IMR-90 (cell line): Measurements from ENCODE around the gene TM4SF18. TPM values are rescaled to one million over a fixed set of nuclear protein-coding genes. Genes with fewer than 3 reads are reported as not detected.

Experiments used
- ATAC-seq: fragments of 200-7000 bp; cut with Tn5 transposase; 2 replicates; pipeline ENCODE4 v1.9.1; 2020; ENCODE audit warnings: low read depth, mild to moderate bottlenecking, moderate library complexity
- BruUV-seq: library from RNA; stranded (reverse); fragments of 400-500 nt; replicated peaks from 2 replicates; lab custom pipeline; 2021; lab: Mats Ljungman, UMichigan
- CTCF ChIA-PET: fragments of 300-600 bp; formaldehyde crosslinking; extraction: SDS; loops from one replicate; lab custom pipeline; 2021; ENCODE audit warnings: antibody characterized with exemption; lab: Yijun Ruan, JAX
- POLR2A ChIA-PET: fragments of 300-600 bp; sonication (Branson Sonifier 250); formaldehyde crosslinking; loops from one replicate; lab custom pipeline; 2022; ENCODE audit warnings: antibody characterized with exemption; ENCODE audit not compliant: unreplicated experiment; lab: Charles Lee
- DNase-seq: peaks from one replicate; pipeline ENCODE4 v3.0.0; 2013
- H2AFZ ChIP-seq: replicated peaks from 2 replicates; pipeline ENCODE3; 2013; ENCODE audit warnings: low read length, mild to moderate bottlenecking; ENCODE audit not compliant: poor library complexity
- H2AK5ac ChIP-seq: 2 replicates; pipeline ENCODE4 v1.6.1; 2013; ENCODE audit warnings: low read depth, low read length, inconsistent platforms
- H2AK9ac ChIP-seq: replicated peaks from 2 replicates; pipeline ENCODE3; 2013; ENCODE audit warnings: mild to moderate bottlenecking, low read depth, low read length, moderate library complexity; ENCODE audit not compliant: poor library complexity
- H2BK120ac ChIP-seq: 2 replicates; pipeline ENCODE4 v1.6.1; 2013; ENCODE audit warnings: low read depth, low read length, inconsistent platforms
- H2BK15ac ChIP-seq: 3 replicates; pipeline ENCODE4 v1.6.1; 2013; ENCODE audit warnings: low read depth, low read length, inconsistent platforms
- H2BK20ac ChIP-seq: 2 replicates; pipeline ENCODE4 v1.6.1; 2013; ENCODE audit warnings: low read depth, mild to moderate bottlenecking, inconsistent platforms, low read length, moderate library complexity
- H2BK5ac ChIP-seq: 2 replicates; pipeline ENCODE4 v1.6.1; 2013; ENCODE audit warnings: mild to moderate bottlenecking, low read depth, low read length, inconsistent platforms; ENCODE audit not compliant: poor library complexity, severe bottlenecking
- H3K14ac ChIP-seq: replicated peaks from 2 replicates; pipeline ENCODE4 v1.6.1; 2013; ENCODE audit warnings: low read depth, low read length, inconsistent platforms
- H3K18ac ChIP-seq: 2 replicates; pipeline ENCODE4 v1.6.1; 2013; ENCODE audit warnings: low read depth, low read length, control low read depth
- H3K23ac ChIP-seq: 2 replicates; pipeline ENCODE4 v1.6.1; 2013; ENCODE audit warnings: low read depth, low read length, inconsistent platforms
- H3K27ac ChIP-seq: 2 replicates; pipeline ENCODE4 v1.5.1; 2013; ENCODE audit warnings: mild to moderate bottlenecking, control low read depth, low read length; ENCODE audit not compliant: insufficient read depth
- H3K27me3 ChIP-seq: 2 replicates; pipeline ENCODE4 v1.6.1; 2013; ENCODE audit warnings: low read length; ENCODE audit not compliant: control insufficient read depth, insufficient read depth
- H3K36me3 ChIP-seq: 2 replicates; pipeline ENCODE4 v1.6.1; 2013; ENCODE audit warnings: low read length, mixed read lengths; ENCODE audit not compliant: control insufficient read depth, insufficient read depth
- H3K4ac ChIP-seq: 2 replicates; pipeline ENCODE4 v1.6.1; 2013; ENCODE audit warnings: low read depth, low read length, inconsistent platforms
- H3K4me1 ChIP-seq: 2 replicates; pipeline ENCODE4 v1.6.1; 2013; ENCODE audit warnings: low read length, mixed read lengths; ENCODE audit not compliant: control insufficient read depth, insufficient read depth
- H3K4me2 ChIP-seq: 2 replicates; pipeline ENCODE4 v1.6.1; 2013; ENCODE audit warnings: low read depth, mild to moderate bottlenecking, control low read depth, low read length, moderate library complexity
- H3K4me3 ChIP-seq: 2 replicates; pipeline ENCODE4 v1.5.1; 2013; ENCODE audit warnings: low read depth, mild to moderate bottlenecking, control low read depth, low read length, moderate library complexity; ENCODE audit not compliant: insufficient read depth
- H3K56ac ChIP-seq: 2 replicates; pipeline ENCODE4 v1.6.1; 2013; ENCODE audit warnings: low read length, inconsistent platforms; ENCODE audit not compliant: insufficient read depth; ENCODE audit errors: extremely low read depth
- H3K79me1 ChIP-seq, 2 experiments: 2 replicates each; pipeline ENCODE4 v1.6.1; 2013; ENCODE audit warnings: low read length in 2 of 2, inconsistent platforms in 1 of 2, low read depth in 1 of 2
- H3K9ac ChIP-seq: 2 replicates; pipeline ENCODE4 v1.6.1; 2013; ENCODE audit warnings: low read depth, low read length, control low read depth
- H3K9me1 ChIP-seq: 2 replicates; pipeline ENCODE4 v1.6.1; 2013; ENCODE audit warnings: low read length, inconsistent platforms; ENCODE audit not compliant: insufficient read depth
- H3K9me3 ChIP-seq: 2 replicates; pipeline ENCODE4 v1.6.1; 2013; ENCODE audit warnings: low read length; ENCODE audit not compliant: control insufficient read depth, insufficient read depth
- H4K20me1 ChIP-seq: 2 replicates; pipeline ENCODE4 v1.6.1; 2013; ENCODE audit warnings: low read length, inconsistent platforms; ENCODE audit not compliant: insufficient read depth
- H4K5ac ChIP-seq: 2 replicates; pipeline ENCODE4 v1.6.1; 2013; ENCODE audit warnings: mild to moderate bottlenecking, low read depth, low read length, control low read depth
- H4K8ac ChIP-seq, 2 experiments: 2 replicates each; pipeline ENCODE4 v1.6.1; 2013; ENCODE audit warnings: low read depth in 2 of 2, low read length in 2 of 2, control low read depth in 1 of 2, inconsistent platforms in 1 of 2
- H4K91ac ChIP-seq: 2 replicates; pipeline ENCODE4 v1.6.1; 2013; ENCODE audit warnings: low read depth, low read length, inconsistent platforms; ENCODE audit not compliant: insufficient read depth
- CEBPB ChIP-seq: IDR thresholded peaks from 2 replicates; pipeline ENCODE4 v1.6.1; 2012; ENCODE audit warnings: low read depth, low read length, improper control_type of control experiment
- CTCF ChIP-seq: conservative IDR thresholded peaks from 2 replicates; pipeline ENCODE4 v1.5.1; 2012; ENCODE audit warnings: mild to moderate bottlenecking, low read depth, low read length, improper control_type of control experiment
- SMC3 ChIP-seq: fragments of 150-350 bp; IDR thresholded peaks from 2 replicates; pipeline ENCODE4 v1.6.1; 2016; ENCODE audit warnings: low read depth, mild to moderate bottlenecking, antibody characterized with exemption, low read length, moderate library complexity
- WGBS, 2 experiments: methylation state at CpG; one replicate each; pipeline versions ENCODE4 v1.1.5 to v1.1.7; 2013; ENCODE audit warnings: missing lambda C conversion rate in 2 of 2; ENCODE audit not compliant: insufficient read length in 1 of 2; ENCODE audit errors: extremely low coverage in 2 of 2; 5-methylcytosine and 5-hydroxymethylcytosine counted together
- dilution Hi-C: fragments of 300-500 bp; cut with HindIII; formaldehyde crosslinking; loops from one replicate; pipeline ENCODE4 v1.14.3; 2018; ENCODE audit warnings: low sequenced_read_pairs; ENCODE audit not compliant: unreplicated experiment
- in situ Hi-C: fragments of 300-500 bp; cut with MboI; formaldehyde crosslinking; loops from 3 replicates; pipeline ENCODE4 v1.14.3; 2019; ENCODE audit warnings: low sequenced_read_pairs, inconsistent platforms, mixed read lengths
- intact Hi-C: fragments of 100-400 bp; cut with micrococcal nuclease; formaldehyde crosslinking; loops from 2 replicates; pipeline ENCODE4 v1.10.0; 2022
- polyA plus RNA-seq, 3 experiments: library from polyadenylated mRNA; depleted of rRNA; stranded (reverse); fragments of >200 nt; gene quantifications; 2 replicates each; pipeline ENCODE4 v1.2.3, GENCODE V29; 2012; ENCODE audit warnings: low replicate concordance in 1 of 3
- total RNA-seq: library from RNA; depleted of rRNA; stranded (reverse); fragments of >200 nt; gene quantifications from 2 replicates; pipeline ENCODE4 v1.2.3, GENCODE V29; 2012

The TM4SF18 gene
- total and polyA plus RNA-seq, 2 of the 4 experiments (the other 2 are of a cell fraction): under 0.01 TPM; not detected in 1

GRCh38 chr3:149371001-149371722 lies 37.7 kb upstream of the TM4SF18 start:
- peaks cover 13 to 41% of the 10 kb centered on the region in 2 experiments for H3K79me1 ChIP-seq
- peak overlapping the region; percentile 58 for H2BK20ac ChIP-seq
- TF ChIP-seq CEBPB (peak; percentile 94), SMC3 (no peak), CTCF (0 out of 2 replicates have a peak, but pooled peaks have one; percentile 12)
- CTCF ChIA-PET: no interaction called here
- intact Hi-C loops: no loop called here
- peak overlapping the region; percentile 67 for H3K27ac ChIP-seq
- in situ Hi-C loops: no loop called here
- H4K20me1 ChIP-seq: no peaks in the 10 kb centered on the region
- peak overlapping the region; percentile 91 for H2BK5ac ChIP-seq
- H2AK9ac ChIP-seq: no peak overlapping the region
- peak overlapping the region; percentile 21; the same call in 1 of the 2 replicates for H3K9ac ChIP-seq
- H2AFZ ChIP-seq: no peak overlapping the region
- H4K8ac ChIP-seq: peak overlapping the region; percentile 36 to 76; a peak in 3 of 4 replicates
- H3K36me3 ChIP-seq: peaks cover 30% of the 10 kb centered on the region
- peak overlapping the region; percentile 84 for H3K4ac ChIP-seq
- peak overlapping the region; percentile 72 for H2BK120ac ChIP-seq
- H4K5ac ChIP-seq: peak overlapping the region; percentile 52
- H3K4me3 ChIP-seq: no peak overlapping the region
- no peaks in the 10 kb centered on the region for H3K9me3 ChIP-seq
- H2BK15ac ChIP-seq: peak overlapping the region; percentile 21; the same call in 1 of the 3 replicates
- BruUV-seq: no TSS peak
- POLR2A ChIA-PET: interaction anchor here (0.9 to 1.2 kb wide), 2 partner anchors 71 to 101 kb away, joined by 3 to 4 read pairs; no protein-coding TSS in a partner anchor
- peak overlapping the region; percentile 56; the same call in 1 of the 2 replicates for H3K56ac ChIP-seq
- H3K27me3 ChIP-seq: no peaks in the 10 kb centered on the region
- peak; percentile 33 for ATAC-seq
- peak overlapping the region; percentile 67 for H2AK5ac ChIP-seq
- H4K91ac ChIP-seq: peak overlapping the region; percentile 30
- H3K14ac ChIP-seq: peak overlapping the region; percentile 65
- H3K9me1 ChIP-seq: peaks cover 18% of the 10 kb centered on the region
- H3K4me2 ChIP-seq: peak overlapping the region; percentile 47; the same call in 1 of the 2 replicates
- dilution Hi-C loops: no loop called here
- peak overlapping the region; percentile 58 for H3K18ac ChIP-seq
- H3K23ac ChIP-seq: peak overlapping the region; percentile 54; the same call in 1 of the 2 replicates
- peaks cover 21% of the 10 kb centered on the region for H3K4me1 ChIP-seq
- WGBS, 2 experiments: 30% methylated on average over 2 of the region's 7 CpGs; no CpG with 5 or more reads in 1 of the 2 experiments
- peak; percentile 72 for DNase-seq
